Neuronal stem cell (in vitro differentiated cells): ENCODE results near the gene MBOAT7.
"Not testable (repeated sequence)": the region's sequence is repeated elsewhere in the genome, so short reads cannot be mapped to it uniquely, and the experiment has no call there.

Experiments used
- DNase-seq: peaks from one replicate; pipeline ENCODE4 v3.0.0-alpha.2; 2013; ENCODE audit warnings: low spot score
- H2AFZ ChIP-seq: one replicate; pipeline ENCODE4 v1.6.1; 2013; ENCODE audit warnings: mild to moderate bottlenecking, low read length, inconsistent platforms
- H2AK5ac ChIP-seq: 2 replicates; pipeline ENCODE4 v1.6.1; 2013; ENCODE audit warnings: low read depth, mild to moderate bottlenecking, inconsistent platforms, low read length, moderate library complexity, mixed read lengths
- H2BK120ac ChIP-seq: 2 replicates; pipeline ENCODE4 v1.6.1; 2013; ENCODE audit warnings: low read depth, mild to moderate bottlenecking, inconsistent platforms, low read length, moderate library complexity, mixed read lengths
- H2BK12ac ChIP-seq: one replicate; pipeline ENCODE4 v1.6.1; 2013; ENCODE audit warnings: low read length, inconsistent platforms
- H2BK15ac ChIP-seq: 2 replicates; pipeline ENCODE4 v1.6.1; 2013; ENCODE audit warnings: mild to moderate bottlenecking, low read length, inconsistent platforms, mixed read lengths
- H2BK5ac ChIP-seq: one replicate; pipeline ENCODE4 v1.6.1; 2013; ENCODE audit warnings: inconsistent platforms, mild to moderate bottlenecking, low read length, moderate library complexity
- H3K14ac ChIP-seq: one replicate; pipeline ENCODE4 v1.6.1; 2013; ENCODE audit warnings: low read length, inconsistent platforms
- H3K18ac ChIP-seq: 2 replicates; pipeline ENCODE4 v1.6.1; 2013; ENCODE audit warnings: low read length, inconsistent platforms
- H3K23ac ChIP-seq: 2 replicates; pipeline ENCODE4 v1.6.1; 2013; ENCODE audit warnings: low read depth, mild to moderate bottlenecking, mixed read lengths, low read length, inconsistent platforms; ENCODE audit not compliant: poor library complexity
- H3K27ac ChIP-seq: replicated peaks from 3 replicates; pipeline ENCODE4 v1.5.1; 2013; ENCODE audit warnings: low read length, inconsistent platforms
- H3K27me3 ChIP-seq, 3 experiments: 2 replicates each; pipeline ENCODE4 v1.6.1; 2013; ENCODE audit warnings: low read length in 3 of 3, mild to moderate bottlenecking in 2 of 3, inconsistent platforms in 1 of 3, low read depth in 1 of 3, mixed read lengths in 1 of 3, moderate library complexity in 1 of 3; ENCODE audit not compliant: control insufficient read depth in 3 of 3, insufficient read depth in 3 of 3
- H3K36me3 ChIP-seq, 2 donors: replicated peaks in 1 of 2; 2 replicates each; pipeline ENCODE4 v1.6.1; 2013; ENCODE audit warnings: low read length in 2 of 2; ENCODE audit not compliant: control insufficient read depth in 2 of 2, insufficient read depth in 2 of 2
- H3K4ac ChIP-seq: 2 replicates; pipeline ENCODE4 v1.6.1; 2013; ENCODE audit warnings: inconsistent platforms, mild to moderate bottlenecking, low read length, moderate library complexity
- H3K4me1 ChIP-seq, 2 donors: 1 replicate in 1 of 2; 2 replicates in 1 of 2; pipeline ENCODE4 v1.6.1; 2013; ENCODE audit warnings: low read length in 2 of 2, low read depth in 1 of 2; ENCODE audit not compliant: control insufficient read depth in 2 of 2, insufficient read depth in 1 of 2
- H3K4me2 ChIP-seq: one replicate; pipeline ENCODE4 v1.6.1; 2013; ENCODE audit warnings: mild to moderate bottlenecking, low read length, inconsistent platforms; ENCODE audit not compliant: insufficient read depth, poor library complexity, severe bottlenecking
- H3K4me3 ChIP-seq, 2 donors: 2 replicates each; pipeline ENCODE4 v1.5.1; 2013; ENCODE audit warnings: low read length in 2 of 2, mild to moderate bottlenecking in 2 of 2, inconsistent platforms in 1 of 2, moderate library complexity in 1 of 2
- H3K79me1 ChIP-seq: one replicate; pipeline ENCODE4 v1.6.1; 2013; ENCODE audit warnings: low read depth, mild to moderate bottlenecking, inconsistent platforms, low read length, moderate library complexity
- H3K9ac ChIP-seq: one replicate; pipeline ENCODE4 v1.6.1; 2013; ENCODE audit warnings: mild to moderate bottlenecking, low read depth, low read length, inconsistent platforms; ENCODE audit not compliant: poor library complexity
- H3K9me3 ChIP-seq, 2 donors: replicated peaks in 1 of 2; 2 replicates each; pipeline versions ENCODE3 to v1.6.1; 2013; ENCODE audit warnings: low read length in 2 of 2, mild to moderate bottlenecking in 2 of 2, inconsistent platforms in 1 of 2, low read depth in 1 of 2, mixed read lengths in 1 of 2, moderate library complexity in 1 of 2; ENCODE audit not compliant: control insufficient read depth in 2 of 2, insufficient read depth in 1 of 2
- H4K8ac ChIP-seq: one replicate; pipeline ENCODE4 v1.6.1; 2013; ENCODE audit warnings: low read depth, mild to moderate bottlenecking, inconsistent platforms, low read length, moderate library complexity
- H4K91ac ChIP-seq: one replicate; pipeline ENCODE4 v1.6.1; 2013; ENCODE audit warnings: low read length, low read depth, mild to moderate bottlenecking, inconsistent platforms; ENCODE audit not compliant: poor library complexity
- WGBS, 2 donors: extraction: QIAGEN DNeasy Blood & Tissue Kit; methylation state at CpG; one replicate each; pipeline ENCODE4 v1.1.7; 2013; ENCODE audit warnings: missing lambda C conversion rate in 2 of 2, mixed read lengths in 1 of 2; ENCODE audit not compliant: insufficient read length in 2 of 2, insufficient replicate concordance in 1 of 2; ENCODE audit errors: extremely low coverage in 2 of 2; 5-methylcytosine and 5-hydroxymethylcytosine counted together

The MBOAT7 gene

GRCh38 chr19:54214734-54215133 lies 25.4 kb upstream of the MBOAT7 start:
- not testable (repeated sequence) for H4K91ac ChIP-seq, H2BK120ac ChIP-seq, H3K27me3 ChIP-seq, H3K18ac ChIP-seq, H2AFZ ChIP-seq, H3K4me1 ChIP-seq, H3K79me1 ChIP-seq, H3K4me2 ChIP-seq, DNase-seq, H2AK5ac ChIP-seq, H3K9me3 ChIP-seq, H4K8ac ChIP-seq, H3K4ac ChIP-seq, H2BK12ac ChIP-seq, H3K23ac ChIP-seq, H3K14ac ChIP-seq, H3K9ac ChIP-seq, H3K4me3 ChIP-seq, H3K27ac ChIP-seq, H2BK5ac ChIP-seq, H2BK15ac ChIP-seq
- peaks cover 3 to 13% of the 10 kb centered on the region in 2 donors for H3K36me3 ChIP-seq
- WGBS, 2 donors: no CpG with 5 or more reads among the region's 19 CpGs

- not testable (repeated sequence) for H4K8ac ChIP-seq, H2AK5ac ChIP-seq, H2BK5ac ChIP-seq, H3K9ac ChIP-seq, H3K4me3 ChIP-seq, H2BK12ac ChIP-seq, H3K18ac ChIP-seq, H3K9me3 ChIP-seq, H4K91ac ChIP-seq, H2BK15ac ChIP-seq, H3K14ac ChIP-seq, H3K23ac ChIP-seq, H3K4ac ChIP-seq, H3K27ac ChIP-seq, DNase-seq, H2AFZ ChIP-seq, H3K4me1 ChIP-seq, H3K4me2 ChIP-seq, H3K79me1 ChIP-seq, H3K27me3 ChIP-seq, H2BK120ac ChIP-seq
- peaks cover 3 to 16% of the 10 kb centered on the region in 2 donors for H3K36me3 ChIP-seq
- WGBS, 2 donors: no CpG with 5 or more reads among the region's 5 CpGs
Observed at GRCh38 chr19:54214217-54214616, 24.8 kb upstream of the MBOAT7 start.

DNA sequence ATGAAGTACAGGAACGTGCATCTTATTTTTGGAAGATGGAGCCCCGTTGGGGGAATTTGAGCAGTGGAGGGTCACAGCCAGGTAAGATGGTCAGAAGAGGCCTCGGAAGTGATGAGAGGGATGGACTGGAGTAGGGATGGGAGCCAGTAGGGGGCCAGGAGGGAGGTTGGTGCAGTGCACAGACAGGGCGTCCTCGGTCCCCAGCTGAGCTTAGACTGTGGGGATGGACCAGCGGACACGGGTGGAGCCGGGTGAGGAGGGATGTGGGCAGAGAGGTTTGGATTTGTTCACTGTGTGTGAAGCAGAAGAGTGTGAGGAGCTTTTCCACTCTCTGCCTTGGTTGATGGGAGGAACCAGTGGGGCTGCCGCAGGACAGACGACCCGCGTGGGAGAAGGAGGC lies 21.9 kb upstream of the MBOAT7 start:
- Histone ChIP-seq H3K9me3 (peaks cover 0 to 2% of the 10 kb centered on the region in 2 donors), H3K27me3 (no peaks in the 10 kb centered on the region), H3K4ac (no peak overlapping the region), H3K9ac (no peak overlapping the region), H3K4me3 (no peak overlapping the region), H2BK5ac (peak overlapping the region; percentile 87), H3K18ac (no peak overlapping the region), H2BK120ac (no peak overlapping the region), H3K4me2 (no peak overlapping the region), H2BK15ac (no peak overlapping the region), H3K23ac (peak overlapping the region; percentile 10), H3K79me1 (peaks cover 19% of the 10 kb centered on the region), H2AFZ (no peak overlapping the region), H2BK12ac (no peak overlapping the region), H2AK5ac (no peak overlapping the region), H4K8ac (no peak overlapping the region), H3K14ac (no peak overlapping the region), H3K27ac (peak overlapping the region; percentile 14), H3K4me1 (peaks cover 0 to 1% of the 10 kb centered on the region in 2 donors), H3K36me3 (peaks cover 26 to 31% of the 10 kb centered on the region in 2 donors), H4K91ac (no peak overlapping the region)
- no CpG with 5 or more reads among the region's 12 CpGs for WGBS, 2 donors
- DNase-seq: no peak

DNA sequence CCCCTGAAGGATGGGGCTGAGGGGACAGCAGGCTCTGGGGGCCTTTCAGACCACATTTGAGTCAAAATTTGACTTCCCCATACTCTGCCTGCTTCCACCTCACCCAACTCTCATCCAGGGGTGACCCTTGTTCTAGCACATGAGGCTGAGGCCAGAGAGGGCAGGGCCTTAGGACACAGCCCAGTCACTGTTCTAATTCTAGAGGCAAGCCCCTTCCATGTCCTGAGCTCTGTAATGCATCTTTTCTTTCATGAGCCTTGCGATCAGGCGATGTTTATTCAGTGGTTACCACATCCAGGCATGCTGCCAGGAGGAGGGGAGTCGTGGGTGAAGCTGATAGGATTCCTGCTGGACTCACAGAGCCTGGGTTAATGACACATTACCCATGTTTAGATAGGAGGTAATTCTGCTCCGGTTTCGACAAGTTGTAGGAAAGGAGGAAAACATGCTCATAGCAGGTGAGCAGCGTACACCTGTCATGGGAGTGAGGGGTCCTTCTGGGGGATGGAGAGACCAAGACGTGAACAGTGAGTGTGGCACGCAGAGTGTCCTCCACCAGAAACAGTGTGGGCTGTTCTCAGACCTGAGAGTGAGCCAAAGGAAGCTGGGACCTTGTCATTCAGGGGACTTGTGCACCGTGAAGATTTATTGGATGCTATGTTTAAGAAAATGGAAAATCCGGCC lies 20.6 kb upstream of the MBOAT7 start:
- H3K9me3 ChIP-seq: peaks cover 0 to 1% of the 10 kb centered on the region in 2 donors
- peaks cover 39 to 43% of the 10 kb centered on the region in 2 donors for H3K36me3 ChIP-seq
- H3K4ac ChIP-seq: no peak overlapping the region
- no CpG with 5 or more reads among the region's 10 CpGs for WGBS, 2 donors
- H2AK5ac ChIP-seq: no peak overlapping the region
- H2BK120ac ChIP-seq: no peak overlapping the region
- no peak overlapping the region for H2BK12ac ChIP-seq
- no peak overlapping the region for H4K8ac ChIP-seq
- H3K4me2 ChIP-seq: no peak overlapping the region
- no peak for DNase-seq
- no peaks in the 10 kb centered on the region for H3K27me3 ChIP-seq
- H3K14ac ChIP-seq: no peak overlapping the region
- no peak overlapping the region for H4K91ac ChIP-seq
- H3K4me3 ChIP-seq: no peak overlapping the region
- no peak overlapping the region for H3K27ac ChIP-seq
- H3K4me1 ChIP-seq: peaks cover 0 to 3% of the 10 kb centered on the region in 2 donors
- H2BK15ac ChIP-seq: no peak overlapping the region
- no peak overlapping the region for H3K9ac ChIP-seq
- H3K23ac ChIP-seq: no peak overlapping the region
- peaks cover 22% of the 10 kb centered on the region for H3K79me1 ChIP-seq
- H2BK5ac ChIP-seq: no peak overlapping the region
- H2AFZ ChIP-seq: no peak overlapping the region
- H3K18ac ChIP-seq: no peak overlapping the region
